HepG2 (cell line): ENCODE data around the gene BMF. TPM values are rescaled to one million over a fixed set of nuclear protein-coding genes. Genes with fewer than 3 reads are reported as not detected.

Experiments used
- ATAC-seq: fragments of 200-7000 bp; cut with Tn5 transposase; 3 replicates; pipeline ENCODE4 v1.9.1; 2020; ENCODE audit warnings: mild to moderate bottlenecking, moderate library complexity
- BruUV-seq: library from RNA; stranded (reverse); fragments of 400-500 nt; replicated peaks from 2 replicates; lab custom pipeline; 2021; lab: Mats Ljungman, UMichigan
- CTCF ChIA-PET: fragments of 300-600 bp; formaldehyde crosslinking; extraction: SDS; loops from one replicate; lab custom pipeline; 2021; ENCODE audit warnings: low total read pairs, inconsistent platforms, low intra/inter-chr PET ratio; lab: Yijun Ruan, JAX
- POLR2A ChIA-PET: fragments of 350-600 bp; sonication (Branson Sonifier 250); formaldehyde crosslinking; loops from one replicate; lab custom pipeline; 2020; ENCODE audit warnings: antibody characterized with exemption, inconsistent platforms; lab: Yijun Ruan, JAX
- DNase-seq: peaks from one replicate; pipeline ENCODE4 v3.0.0-alpha.2; 2015; ENCODE audit warnings: low spot score
- FAIRE-seq: peaks from 3 replicates; lab custom pipeline; 2011; peaks lifted over from hg19 to GRCh38; lab: Jason Lieb, UNC
- H2AFZ ChIP-seq: one replicate; pipeline ENCODE4 v1.6.1; 2011; ENCODE audit warnings: low read length, inconsistent platforms
- H3K27ac ChIP-seq: fragments of 300-600 bp; 3 replicates; pipeline ENCODE4 v1.8.0; 2011; ENCODE audit warnings: mixed run types, mild to moderate bottlenecking, mixed read lengths, low read length, inconsistent platforms; ENCODE audit not compliant: insufficient read depth; ENCODE audit errors: extremely low read length
- H3K27me3 ChIP-seq, 2 experiments: fragments of 200-600 bp in 1 of 2; 2 replicates in 1 of 2; 3 replicates in 1 of 2; pipeline versions ENCODE4 v1.6.0 to v1.8.0; 2011; ENCODE audit warnings: low read length in 2 of 2, mild to moderate bottlenecking in 2 of 2, moderate library complexity in 2 of 2, inconsistent platforms in 1 of 2; ENCODE audit not compliant: insufficient read depth in 2 of 2, control insufficient read depth in 1 of 2
- H3K36me3 ChIP-seq, 2 experiments: fragments of 200-600 bp in 1 of 2; replicated peaks in 1 of 2; 2 replicates in 1 of 2; 3 replicates in 1 of 2; pipeline versions ENCODE4 v1.5.1 to v1.8.0; 2011; ENCODE audit warnings: low read length in 2 of 2, inconsistent platforms in 1 of 2; ENCODE audit not compliant: insufficient read depth in 2 of 2, control insufficient read depth in 1 of 2
- H3K4me1 ChIP-seq: 2 replicates; pipeline ENCODE4 v1.5.1; 2012; ENCODE audit warnings: low read length, inconsistent platforms; ENCODE audit not compliant: insufficient read depth
- H3K4me2 ChIP-seq: 2 replicates; pipeline ENCODE4 v1.6.0; 2011; ENCODE audit warnings: low read depth, low read length, inconsistent platforms
- H3K4me3 ChIP-seq, 3 experiments: fragments of 200-600 bp in 1 of 3; sonication (generic), shearing (Covaris generic) in 1 of 3; replicated peaks in 1 of 3; 2 replicates each; pipeline ENCODE4 v1.5.1; 2011 to 2016; ENCODE audit warnings: low read length in 3 of 3, inconsistent platforms in 2 of 3, low read depth in 2 of 3, mild to moderate bottlenecking in 2 of 3, control low read depth in 1 of 3, mixed read lengths in 1 of 3; ENCODE audit not compliant: insufficient read depth in 1 of 3
- H3K79me2 ChIP-seq: one replicate; pipeline ENCODE4 v1.6.1; 2011; ENCODE audit warnings: low read length, inconsistent platforms; ENCODE audit not compliant: insufficient read depth
- H3K9ac ChIP-seq: 2 replicates; pipeline ENCODE4 v1.6.0; 2011; ENCODE audit warnings: mild to moderate bottlenecking, low read depth, low read length, inconsistent platforms; ENCODE audit not compliant: insufficient read depth
- H3K9me3 ChIP-seq: 2 replicates; pipeline ENCODE4 v1.5.1; 2012; ENCODE audit warnings: mild to moderate bottlenecking, low read length
- H4K20me1 ChIP-seq: 2 replicates; pipeline ENCODE4 v1.6.0; 2011; ENCODE audit warnings: inconsistent platforms, mild to moderate bottlenecking, low read length, moderate library complexity; ENCODE audit not compliant: insufficient read depth
- FOSL1 ChIP-seq: sonication (generic); formaldehyde crosslinking; IDR thresholded peaks from 2 replicates; pipeline ENCODE4 v1.9.0; 2021; ENCODE audit warnings: missing genetic modification reagents, borderline replicate concordance
- HDAC1 ChIP-seq: sonication (generic); formaldehyde crosslinking; IDR thresholded peaks from 2 replicates; pipeline ENCODE4 v1.5.1; 2020; ENCODE audit warnings: mild to moderate bottlenecking, missing genetic modification reagents
- PITX1 ChIP-seq: sonication (generic); formaldehyde crosslinking; IDR thresholded peaks from 2 replicates; pipeline ENCODE4 v1.5.1; 2020; ENCODE audit warnings: mild to moderate bottlenecking, missing genetic modification reagents
- PRDM10 ChIP-seq: sonication (generic); formaldehyde crosslinking; IDR thresholded peaks from 2 replicates; pipeline ENCODE4 v1.4.0; 2020; ENCODE audit warnings: low read depth, missing genetic modification reagents
- RAD51 ChIP-seq: fragments of 450-650 bp; IDR thresholded peaks from 2 replicates; pipeline ENCODE4 v1.6.1; 2016; ENCODE audit warnings: borderline replicate concordance
- TOPORS ChIP-seq: sonication (generic); formaldehyde crosslinking; IDR thresholded peaks from 2 replicates; pipeline ENCODE4 v1.8.0; 2023; ENCODE audit warnings: mild to moderate bottlenecking, missing genetic modification reagents
- ZFP90 ChIP-seq: sonication (generic); formaldehyde crosslinking; IDR thresholded peaks from 2 replicates; pipeline ENCODE4 v1.8.0; 2022; ENCODE audit warnings: missing genetic modification reagents, mild to moderate bottlenecking, inconsistent platforms, borderline replicate concordance
- WGBS: methylation state at CpG from one replicate; pipeline ENCODE4 v1.1.6; 2017; ENCODE audit warnings: low lambda C conversion rate; 5-methylcytosine and 5-hydroxymethylcytosine counted together
- in situ Hi-C: cut with HindIII; loops from 2 replicates; pipeline ENCODE4 v1.10.0; 2017; ENCODE audit warnings: low pct_unique_long_range_greater_than_20kb; ENCODE audit not compliant: extremely low pct_ligation_motif_present
- intact Hi-C: fragments of 100-400 bp; cut with micrococcal nuclease; formaldehyde crosslinking; loops from one replicate; pipeline ENCODE4 v1.10.0; 2022; ENCODE audit not compliant: unreplicated experiment
- polyA plus RNA-seq, 8 experiments: library from polyadenylated mRNA; depleted of rRNA in 3 of 8; stranded (reverse) in 7 of 8; unstranded in 1 of 8; fragments of >200 nt; fragmentation: Illumina TruSeq in 4 of 8; extraction: Trizol in 4 of 8; gene quantifications; 2 replicates each; pipeline versions ENCODE4 v1.2.1 to v1.2.3, GENCODE V29; 2011 to 2016; ENCODE audit warnings: low read depth in 4 of 8, missing spikeins in 1 of 8, mixed read lengths in 1 of 8; ENCODE audit not compliant: insufficient read depth in 1 of 8
- total RNA-seq, 5 experiments: library from RNA; depleted of rRNA; stranded (reverse); fragments of >200 nt; fragmentation: Illumina TruSeq; extraction: Trizol; gene quantifications; 2 replicates each; pipeline ENCODE4 v1.2.3, GENCODE V29; 2016; ENCODE audit warnings: low read depth in 1 of 5
- TF ChIP-seq, protein P1 (sequence below): IDR thresholded peaks from 2 replicates; pipeline ENCODE4 v1.6.1; 2016; ENCODE audit warnings: missing compliant biosample characterization, missing genetic modification reagents, borderline replicate concordance

BMF gene
- total and polyA plus RNA-seq, 2 of the 13 experiments (the other 11 are each of a cell fraction or from before 2014, with no cell fraction given): 8.7 to 15.9 TPM

GRCh38 chr15:40103864-40104271 is 4.8 kb downstream of the BMF start:
- H3K27ac ChIP-seq: no peak overlapping the region
- no peak overlapping the region for H2AFZ ChIP-seq
- H3K4me1 ChIP-seq: peaks cover 81% of the 10 kb centered on the region
- H3K4me3 ChIP-seq: no peak overlapping the region
- H4K20me1 ChIP-seq: no peaks in the 10 kb centered on the region
- CTCF ChIA-PET: no interaction called here
- FAIRE-seq (no peak), ATAC-seq (no peak), DNase-seq (no peak)
- H3K9ac ChIP-seq: no peak overlapping the region
- no peaks in the 10 kb centered on the region for H3K9me3 ChIP-seq
- BruUV-seq: no TSS peak
- H3K4me2 ChIP-seq: no peak overlapping the region
- intact Hi-C loops: loop anchor here (10.0 kb wide), 1 partner anchor 171 kb away; no protein-coding TSS in a partner anchor
- POLR2A ChIA-PET: interaction anchor here (1.0 to 14.1 kb wide), 6 partner anchors 10 to 66 kb away, joined by 3 to 371 read pairs (median 79); partner anchors contain the start of gene SRP14
- H3K79me2 ChIP-seq: peaks cover 2% of the 10 kb centered on the region
- TF ChIP-seq, protein P1, sequence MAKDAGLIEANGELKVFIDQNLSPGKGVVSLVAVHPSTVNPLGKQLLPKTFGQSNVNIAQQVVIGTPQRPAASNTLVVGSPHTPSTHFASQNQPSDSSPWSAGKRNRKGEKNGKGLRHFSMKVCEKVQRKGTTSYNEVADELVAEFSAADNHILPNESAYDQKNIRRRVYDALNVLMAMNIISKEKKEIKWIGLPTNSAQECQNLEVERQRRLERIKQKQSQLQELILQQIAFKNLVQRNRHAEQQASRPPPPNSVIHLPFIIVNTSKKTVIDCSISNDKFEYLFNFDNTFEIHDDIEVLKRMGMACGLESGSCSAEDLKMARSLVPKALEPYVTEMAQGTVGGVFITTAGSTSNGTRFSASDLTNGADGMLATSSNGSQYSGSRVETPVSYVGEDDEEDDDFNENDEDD (CRISPR knock-in tag): no peak
- no peak for TF ChIP-seq PRDM10 (CRISPR knock-in tag)
- no peak for TF ChIP-seq TOPORS (CRISPR knock-in tag)
- no peak for TF ChIP-seq PITX1
- TF ChIP-seq RAD51: no peak
- TF ChIP-seq FOSL1 (CRISPR knock-in tag): no peak
- TF ChIP-seq HDAC1 (CRISPR knock-in tag): no peak
- no peak for TF ChIP-seq ZFP90 (CRISPR knock-in tag)
- peaks cover 0 to 2% of the 10 kb centered on the region in 2 experiments; a peak in 2 of 5 replicates for H3K36me3 ChIP-seq
- H3K27me3 ChIP-seq: no peaks in the 10 kb centered on the region
- in situ Hi-C loops: no loop called here
- WGBS: 100% methylated on average over 1 of the region's 7 CpGs
